ENCODE results near the gene MYRIP.

The MYRIP gene

GRCh38 chr3:40086890-40087883 lies 277.8 kb downstream of the MYRIP start:
- Mint-ChIP-seq H3K27ac (no peak overlapping the region), H3K4me1 (ENCODE audit: low read depth) (no peaks in the 10 kb centered on the region), H3K9me3 (peaks cover 8% of the 10 kb centered on the region), H3K4me3 (no peak overlapping the region), H3K27me3 (no peaks in the 10 kb centered on the region), H3K36me3 (ENCODE audit: low read depth) (no peaks in the 10 kb centered on the region)
- intact Hi-C loops (cut with micrococcal nuclease): no loop called here

- H3K27me3 Mint-ChIP-seq: no peaks in the 10 kb centered on the region
- H3K9me3 Mint-ChIP-seq: peaks cover 2% of the 10 kb centered on the region
- no peaks in the 10 kb centered on the region for H3K36me3 Mint-ChIP-seq (ENCODE audit: low read depth)
- intact Hi-C loops (cut with micrococcal nuclease): no loop called here
- H3K4me3 Mint-ChIP-seq: no peak overlapping the region
- no peak overlapping the region for H3K27ac Mint-ChIP-seq
- no peaks in the 10 kb centered on the region for H3K4me1 Mint-ChIP-seq (ENCODE audit: low read depth)
These were observed 279.2 kb downstream of the MYRIP start for GRCh38 chr3:40088527-40089170.

GRCh38 chr3:40096661-40097111 lies 287.3 kb downstream of the MYRIP start:
- peaks cover 1% of the 10 kb centered on the region for H3K27me3 Mint-ChIP-seq
- no peaks in the 10 kb centered on the region for H3K4me1 Mint-ChIP-seq (ENCODE audit: low read depth)
- H3K4me3 Mint-ChIP-seq: no peak overlapping the region
- H3K9me3 Mint-ChIP-seq: peaks cover 8% of the 10 kb centered on the region
- no peaks in the 10 kb centered on the region for H3K36me3 Mint-ChIP-seq (ENCODE audit: low read depth)
- H3K27ac Mint-ChIP-seq: no peak overlapping the region
- intact Hi-C loops (cut with micrococcal nuclease): no loop called here

GRCh38 chr3:40097131-40098117 lies 288.0 kb downstream of the MYRIP start:
- Mint-ChIP-seq H3K9me3 (peaks cover 11% of the 10 kb centered on the region), H3K4me1 (ENCODE audit: low read depth) (no peaks in the 10 kb centered on the region), H3K36me3 (ENCODE audit: low read depth) (no peaks in the 10 kb centered on the region), H3K27ac (no peak overlapping the region), H3K27me3 (peaks cover 1% of the 10 kb centered on the region), H3K4me3 (no peak overlapping the region)
- intact Hi-C loops (cut with micrococcal nuclease): no loop called here

GRCh38 chr3:40098261-40098759 lies 288.9 kb downstream of the MYRIP start:
- no peaks in the 10 kb centered on the region for H3K36me3 Mint-ChIP-seq (ENCODE audit: low read depth)
- intact Hi-C loops (cut with micrococcal nuclease): no loop called here

GRCh38 chr3:40099871-40100270 lies 290.5 kb downstream of the MYRIP start:
- intact Hi-C loops (cut with micrococcal nuclease): no loop called here
- Mint-ChIP-seq H3K4me1 (ENCODE audit: low read depth) (no peaks in the 10 kb centered on the region), H3K27me3 (peaks cover 1% of the 10 kb centered on the region), H3K9me3 (peaks cover 16% of the 10 kb centered on the region), H3K36me3 (ENCODE audit: low read depth) (no peaks in the 10 kb centered on the region), H3K27ac (no peak overlapping the region), H3K4me3 (no peak overlapping the region)

More at GRCh38 chr3:40098261-40098759, 288.9 kb downstream of the MYRIP start:
- Mint-ChIP-seq H3K27me3 (peaks cover 1% of the 10 kb centered on the region), H3K4me3 (no peak overlapping the region), H3K9me3 (peaks cover 16% of the 10 kb centered on the region), H3K4me1 (ENCODE audit: low read depth) (no peaks in the 10 kb centered on the region), H3K27ac (no peak overlapping the region)

- intact Hi-C loops (cut with micrococcal nuclease): no loop called here
- no peak overlapping the region for H3K4me3 Mint-ChIP-seq
- no peaks in the 10 kb centered on the region for H3K36me3 Mint-ChIP-seq (ENCODE audit: low read depth)
- peaks cover 16% of the 10 kb centered on the region for H3K9me3 Mint-ChIP-seq
- H3K4me1 Mint-ChIP-seq (ENCODE audit: low read depth): no peaks in the 10 kb centered on the region
- no peak overlapping the region for H3K27ac Mint-ChIP-seq
- H3K27me3 Mint-ChIP-seq: peaks cover 1% of the 10 kb centered on the region
These were observed 292.8 kb downstream of the MYRIP start for GRCh38 chr3:40102182-40102581.

GRCh38 chr3:40103829-40104228 lies 294.4 kb downstream of the MYRIP start:
- Mint-ChIP-seq H3K36me3 (ENCODE audit: low read depth) (no peaks in the 10 kb centered on the region), H3K27ac (no peak overlapping the region), H3K27me3 (peaks cover 1% of the 10 kb centered on the region), H3K4me1 (ENCODE audit: low read depth) (no peaks in the 10 kb centered on the region), H3K9me3 (peaks cover 16% of the 10 kb centered on the region), H3K4me3 (no peak overlapping the region)
- intact Hi-C loops (cut with micrococcal nuclease): no loop called here

- H3K4me1 Mint-ChIP-seq (ENCODE audit: low read depth): no peaks in the 10 kb centered on the region
- no peak overlapping the region for H3K4me3 Mint-ChIP-seq
- H3K27ac Mint-ChIP-seq: no peak overlapping the region
- H3K9me3 Mint-ChIP-seq: peaks cover 16% of the 10 kb centered on the region
- H3K36me3 Mint-ChIP-seq (ENCODE audit: low read depth): no peaks in the 10 kb centered on the region
- intact Hi-C loops (cut with micrococcal nuclease): no loop called here
- H3K27me3 Mint-ChIP-seq: peaks cover 1% of the 10 kb centered on the region
These were observed 295.0 kb downstream of the MYRIP start for GRCh38 chr3:40104441-40104840.

- H3K27me3 Mint-ChIP-seq: no peaks in the 10 kb centered on the region
- intact Hi-C loops (cut with micrococcal nuclease): no loop called here
These were observed 299.2 kb downstream of the MYRIP start for GRCh38 chr3:40108643-40109042.

GRCh38 chr3:40109641-40110490 lies 300.5 kb downstream of the MYRIP start:
- H3K27me3 Mint-ChIP-seq: no peaks in the 10 kb centered on the region
- no peaks in the 10 kb centered on the region for H3K4me1 Mint-ChIP-seq (ENCODE audit: low read depth)
- H3K36me3 Mint-ChIP-seq (ENCODE audit: low read depth): no peaks in the 10 kb centered on the region
- intact Hi-C loops (cut with micrococcal nuclease): no loop called here
- no peak overlapping the region for H3K27ac Mint-ChIP-seq
- no peak overlapping the region for H3K4me3 Mint-ChIP-seq
- H3K9me3 Mint-ChIP-seq: no peaks in the 10 kb centered on the region

More at GRCh38 chr3:40108643-40109042, 299.2 kb downstream of the MYRIP start:
- Mint-ChIP-seq H3K27ac (no peak overlapping the region), H3K9me3 (no peaks in the 10 kb centered on the region), H3K36me3 (ENCODE audit: low read depth) (no peaks in the 10 kb centered on the region), H3K4me1 (ENCODE audit: low read depth) (no peaks in the 10 kb centered on the region), H3K4me3 (no peak overlapping the region)

- Mint-ChIP-seq H3K4me3 (no peak overlapping the region), H3K36me3 (ENCODE audit: low read depth) (no peaks in the 10 kb centered on the region), H3K4me1 (ENCODE audit: low read depth) (no peaks in the 10 kb centered on the region), H3K9me3 (no peaks in the 10 kb centered on the region), H3K27ac (no peak overlapping the region), H3K27me3 (no peaks in the 10 kb centered on the region)
- intact Hi-C loops (cut with micrococcal nuclease): no loop called here
These were observed 307.2 kb downstream of the MYRIP start for GRCh38 chr3:40116478-40117177.
